HG03025 (cell line): Measurements from ENCODE around the gene UNK.
"Not testable (repeated sequence)": the region's sequence is repeated elsewhere in the genome, so short reads cannot be mapped to it uniquely, and the experiment has no call there.

Experiments used
- ATAC-seq: cut with Tn5 transposase; IDR thresholded peaks from one replicate; pipeline ENCODE4 v1.9.1; 2021; ENCODE audit warnings: mild to moderate bottlenecking, moderate library complexity; ENCODE audit not compliant: unreplicated experiment, low FRiP score

Gene UNK

GRCh38 chr17:75753514-75754377 is 30.9 kb upstream of the UNK start:
- peak; percentile 46 for ATAC-seq

DNA sequence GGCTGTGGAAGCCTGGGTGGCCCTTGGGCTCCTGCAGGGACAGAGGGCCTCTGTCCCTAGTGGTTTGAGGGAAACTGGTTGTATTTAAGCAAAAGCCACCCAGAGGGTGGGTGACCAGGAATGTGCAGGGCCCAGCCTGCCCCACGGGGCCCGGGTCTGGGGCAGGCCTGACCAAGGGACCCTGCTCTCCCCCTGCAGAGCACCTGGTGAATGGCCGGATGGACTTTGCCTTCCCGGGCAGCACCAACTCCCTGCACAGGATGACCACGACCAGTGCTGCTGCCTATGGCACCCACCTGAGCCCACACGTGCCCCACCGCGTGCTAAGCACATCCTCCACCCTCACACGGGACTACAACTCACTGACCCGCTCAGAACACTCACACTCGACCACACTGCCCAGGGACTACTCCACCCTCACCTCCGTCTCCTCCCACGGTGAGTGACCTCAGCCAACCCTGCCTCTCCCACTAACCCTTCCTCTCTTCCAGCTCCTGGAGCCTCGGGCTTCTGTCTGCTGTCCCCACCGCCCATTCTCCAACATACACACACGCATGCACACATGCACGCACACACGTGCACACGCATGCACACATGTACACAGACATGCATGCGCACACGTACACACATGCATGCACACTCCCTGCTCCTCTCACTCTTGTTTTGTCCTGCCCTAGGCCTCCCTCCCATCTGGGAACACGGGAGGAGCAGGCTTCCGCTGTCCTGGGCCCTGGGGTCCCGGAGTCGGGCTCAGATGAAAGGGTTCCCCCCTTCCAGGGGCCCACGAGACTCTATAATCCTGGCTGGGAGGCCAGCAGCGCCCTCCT is 30.0 kb upstream of the UNK start:
- no peak for ATAC-seq

- ATAC-seq: no peak
Measured at GRCh38 chr17:75755205-75755901, 29.3 kb upstream of the UNK start.

DNA sequence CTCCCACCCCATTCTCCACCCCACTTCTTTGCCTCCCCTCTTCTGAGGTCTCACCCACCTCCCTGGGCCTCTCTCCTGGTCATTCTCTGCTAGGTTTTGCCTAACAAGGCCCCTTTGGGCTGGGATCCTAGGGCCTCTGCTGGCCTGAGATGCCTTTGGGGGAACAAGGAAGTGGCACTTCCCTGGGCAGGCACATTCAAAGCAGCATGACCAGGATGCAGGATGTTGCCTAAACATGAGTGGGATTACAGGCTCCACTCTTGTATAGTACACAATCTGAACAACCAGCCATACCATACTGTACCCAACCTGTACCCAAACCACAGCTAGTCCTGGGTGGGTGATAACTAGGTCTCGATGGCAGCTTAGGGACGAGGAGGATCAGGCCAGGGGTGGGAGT is 28.6 kb upstream of the UNK start:
- no peak for ATAC-seq

- ATAC-seq: no peak
Measured at GRCh38 chr17:75756451-75757085, 28.0 kb upstream of the UNK start.

DNA sequence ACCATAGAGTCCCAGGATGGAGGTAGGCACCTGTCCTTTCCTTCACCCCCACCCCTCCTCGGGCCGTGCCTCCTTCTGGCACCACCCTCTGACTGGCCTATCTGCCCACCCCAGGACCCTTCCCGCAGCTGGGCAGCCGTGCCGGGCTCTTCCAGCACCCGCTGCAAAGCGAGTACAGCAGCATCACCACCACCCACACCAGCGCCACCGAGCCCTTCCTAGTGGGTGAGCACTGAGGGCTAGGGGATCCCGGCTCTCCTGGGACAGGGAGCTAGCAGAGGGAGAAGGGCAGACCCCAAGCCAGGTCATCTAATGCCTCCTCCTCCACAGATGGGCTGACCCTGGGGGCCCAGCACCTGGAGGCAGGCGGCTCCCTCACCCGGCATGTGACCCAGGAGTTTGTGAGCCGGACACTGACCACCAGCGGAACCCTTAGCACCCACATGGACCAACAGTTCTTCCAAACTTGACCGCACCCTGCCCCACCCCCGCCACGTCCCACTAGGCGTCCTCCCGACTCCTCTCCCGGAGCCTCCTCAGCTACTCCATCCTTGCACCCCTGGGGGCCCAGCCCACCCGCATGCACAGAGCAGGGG is 27.4 kb upstream of the UNK start:
- ATAC-seq: no peak

GRCh38 chr17:75758131-75758905 is 26.3 kb upstream of the UNK start:
- no peak for ATAC-seq

DNA sequence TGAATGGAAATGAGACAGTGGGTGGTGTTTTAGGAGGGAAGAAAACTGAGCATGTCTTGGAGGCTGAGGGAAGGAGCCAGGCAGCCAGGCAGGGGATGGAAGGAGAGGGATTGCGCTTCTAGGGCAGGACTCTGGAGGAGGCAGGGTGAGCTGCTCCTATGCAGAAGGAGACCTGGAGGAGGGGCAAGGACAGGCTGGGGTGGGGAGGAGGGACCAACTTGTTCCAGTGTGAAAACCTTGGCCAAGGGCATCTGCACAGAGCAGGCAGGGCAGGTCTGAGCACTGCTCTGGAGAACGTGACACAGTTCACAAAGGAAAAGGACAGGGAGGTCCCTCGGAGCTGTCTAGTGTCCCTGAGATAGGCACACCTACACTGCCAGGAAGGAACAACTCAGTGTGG is 25.1 kb upstream of the UNK start:
- ATAC-seq: no peak

DNA sequence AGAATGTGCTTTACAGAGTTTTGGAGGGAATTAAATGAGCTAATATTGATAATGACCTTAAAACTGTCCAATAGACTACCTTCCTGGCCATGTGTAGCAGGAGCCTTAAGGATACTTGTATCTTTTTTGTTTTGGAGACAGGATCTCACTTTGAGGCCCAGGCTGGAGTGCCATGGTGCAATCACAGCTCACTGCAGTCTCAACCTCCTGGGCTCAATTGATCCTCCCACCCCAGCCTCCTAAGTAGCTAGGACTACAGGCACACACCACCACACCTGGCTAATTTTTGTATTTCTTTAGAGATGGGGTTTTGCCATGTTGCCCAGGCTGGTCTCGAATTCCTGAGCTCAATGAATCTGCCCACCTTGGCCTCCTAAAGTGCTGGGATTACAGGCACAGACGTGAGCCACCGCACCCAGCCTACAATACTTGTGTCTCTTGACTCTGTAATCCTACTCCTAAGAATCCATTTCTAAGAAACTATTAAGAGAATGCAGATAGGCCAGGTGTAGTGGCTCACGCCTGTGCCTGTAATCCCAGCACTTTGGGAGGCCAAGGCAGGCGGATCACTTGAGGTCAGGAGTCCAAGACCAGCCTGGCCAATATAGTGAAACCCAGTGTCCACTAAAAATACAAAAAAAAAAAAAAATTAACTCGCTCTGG is 24.5 kb upstream of the UNK start:
- ATAC-seq: not testable (repeated sequence)

- no peak for ATAC-seq
Measured at GRCh38 chr17:75762513-75763268, 21.9 kb upstream of the UNK start.

- ATAC-seq: no peak
Measured at GRCh38 chr17:75763269-75763607, 21.4 kb upstream of the UNK start.

GRCh38 chr17:75763613-75764416 is 20.8 kb upstream of the UNK start:
- no peak for ATAC-seq

DNA sequence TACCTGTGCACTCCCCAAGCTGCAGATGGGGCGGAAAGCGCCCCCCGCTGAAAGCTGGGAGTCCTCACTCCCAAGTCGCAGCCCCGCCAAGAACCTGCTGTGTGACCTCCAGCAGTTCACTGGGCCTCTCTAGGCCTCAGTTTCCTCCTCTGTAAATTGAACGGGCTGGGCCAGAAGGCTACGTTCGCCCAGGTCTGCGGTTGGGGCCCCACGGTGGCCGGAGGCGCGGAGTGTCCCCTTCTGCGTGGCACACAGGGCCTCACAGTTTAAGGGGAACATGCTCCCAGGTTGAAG is 20.2 kb upstream of the UNK start:
- ATAC-seq: no peak

- ATAC-seq: no peak
Measured at GRCh38 chr17:75764711-75765421, 19.7 kb upstream of the UNK start, which contains the start of gene GALK1. Gene GALK1, minus strand, starts transcription at chr17:75765192. Its CDS starts 56 bp downstream, at chr17:75765136.

- ATAC-seq: no peak
Measured at GRCh38 chr17:75765981-75766380, 18.6 kb upstream of the UNK start.

GRCh38 chr17:75767881-75768280 is 16.7 kb upstream of the UNK start:
- no peak for ATAC-seq

DNA sequence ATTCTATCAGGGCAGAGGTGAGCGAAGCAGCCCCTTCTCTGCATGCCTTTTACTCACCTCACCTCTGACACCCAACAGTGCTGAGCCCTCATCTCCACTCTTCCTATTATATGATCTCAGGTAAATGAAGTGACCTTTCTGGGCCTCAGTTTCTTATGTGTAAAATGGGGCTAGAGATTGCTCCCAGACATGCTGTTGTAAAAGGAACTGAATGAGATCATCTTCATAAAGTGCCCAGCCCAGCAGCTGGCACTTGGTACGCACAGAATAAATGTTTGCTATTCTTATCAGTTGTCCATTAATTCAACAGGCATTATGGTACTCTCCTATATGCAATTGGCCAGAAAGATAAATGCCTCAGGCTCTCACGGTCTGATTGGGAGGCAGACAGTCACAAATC is 15.1 kb upstream of the UNK start:
- ATAC-seq: no peak
